B cell (primary cell): ENCODE results near the gene FUBP3. TPM values are rescaled to one million over a fixed set of nuclear protein-coding genes. Genes with fewer than 3 reads are reported as not detected.

Source experiments
- ATAC-seq: fragments of 200-7000 bp; cut with Tn5 transposase; one replicate; pipeline ENCODE4 v1.10.0; 2021; ENCODE audit warnings: low read depth, mild to moderate bottlenecking, moderate number of reproducible peaks, moderate library complexity
- CTCF ChIA-PET: fragments of 350-600 bp; sonication (Branson Sonifier 250); formaldehyde crosslinking; loops from one replicate; lab custom pipeline; 2021; ENCODE audit warnings: antibody characterized with exemption, inconsistent platforms; lab: Charles Lee
- POLR2A ChIA-PET: fragments of 350-600 bp; sonication (Branson Sonifier 250); formaldehyde crosslinking; loops from one replicate; lab custom pipeline; 2021; ENCODE audit warnings: antibody characterized with exemption; lab: Charles Lee
- DNase-seq: peaks from one replicate; pipeline ENCODE4 v3.0.0; 2013
- H2AFZ ChIP-seq: 2 replicates; pipeline ENCODE4 v1.6.1; 2012; ENCODE audit warnings: mild to moderate bottlenecking, low read depth, low read length; ENCODE audit not compliant: insufficient read depth, poor library complexity, severe bottlenecking
- H3K27ac ChIP-seq, 2 donors: 1 replicate in 1 of 2; 2 replicates in 1 of 2; pipeline ENCODE4 v1.5.1; 2012 to 2013; ENCODE audit warnings: low read length in 2 of 2, mild to moderate bottlenecking in 2 of 2, moderate library complexity in 1 of 2
- H3K27me3 ChIP-seq, 4 experiments: fragments of 200-600 bp in 1 of 4; sonication (generic) in 1 of 4; replicated peaks in 1 of 4; 1 replicate in 2 of 4; 2 replicates in 2 of 4; pipeline versions ENCODE4 v1.6.1 to v1.7.0; 2013 to 2016; ENCODE audit warnings: low read length in 3 of 4, mild to moderate bottlenecking in 2 of 4, mixed read lengths in 1 of 4, moderate library complexity in 1 of 4; ENCODE audit not compliant: insufficient read depth in 4 of 4, control insufficient read depth in 3 of 4; ENCODE audit errors: control extremely low read depth in 1 of 4
- H3K36me3 ChIP-seq, 2 experiments: replicated peaks in 1 of 2; 1 replicate in 1 of 2; 2 replicates in 1 of 2; pipeline versions ENCODE4 v1.6.1 to v1.7.1; 2013; ENCODE audit warnings: low read length in 1 of 2; ENCODE audit not compliant: insufficient read depth in 2 of 2, control insufficient read depth in 1 of 2; ENCODE audit errors: control extremely low read depth in 1 of 2, extremely low read depth in 1 of 2
- H3K4me1 ChIP-seq, 2 donors: fragments of 200-600 bp in 1 of 2; sonication (generic) in 1 of 2; 1 replicate in 1 of 2; 2 replicates in 1 of 2; pipeline versions ENCODE4 v1.5.1 to v1.6.1; 2013 to 2017; ENCODE audit warnings: low read length in 2 of 2; ENCODE audit not compliant: control insufficient read depth in 2 of 2, insufficient read depth in 2 of 2
- H3K4me2 ChIP-seq: replicated peaks from 2 replicates; pipeline ENCODE3; 2012; ENCODE audit warnings: mild to moderate bottlenecking, low read depth, low read length; ENCODE audit not compliant: poor library complexity, severe bottlenecking
- H3K4me3 ChIP-seq, 5 experiments: fragments of 200-600 bp in 1 of 5; sonication (generic) in 1 of 5; 1 replicate in 3 of 5; 2 replicates in 2 of 5; pipeline versions ENCODE4 v1.5.1 to v1.7.0; 2011 to 2016; ENCODE audit warnings: low read length in 4 of 5, mild to moderate bottlenecking in 4 of 5, low read depth in 2 of 5, control low read depth in 1 of 5, moderate library complexity in 1 of 5; ENCODE audit not compliant: insufficient read depth in 1 of 5; ENCODE audit errors: control extremely low read depth in 1 of 5, extremely low read depth in 1 of 5
- H3K79me2 ChIP-seq: fragments of 200-600 bp; sonication (generic); one replicate; pipeline ENCODE4 v1.6.0; 2016; ENCODE audit warnings: low read length; ENCODE audit not compliant: control insufficient read depth, insufficient read depth
- H3K9ac ChIP-seq: fragments of 200-600 bp; sonication (generic); 2 replicates; pipeline ENCODE4 v1.6.1; 2017; ENCODE audit warnings: mild to moderate bottlenecking, low read length, moderate library complexity
- H3K9me3 ChIP-seq, 3 donors: one replicate each; pipeline versions ENCODE4 v1.6.1 to v1.7.1; 2013; ENCODE audit warnings: low read length in 2 of 3; ENCODE audit not compliant: control insufficient read depth in 2 of 3, insufficient read depth in 1 of 3; ENCODE audit errors: control extremely low read depth in 1 of 3
- H4K20me1 ChIP-seq: 2 replicates; pipeline ENCODE4 v1.6.0; 2012; ENCODE audit warnings: mild to moderate bottlenecking, low read length; ENCODE audit not compliant: insufficient read depth, control insufficient read depth, poor library complexity, severe bottlenecking
- H3K27ac Mint-ChIP-seq: one replicate; pipeline ENCODE4 v1.8.0; 2021; ENCODE audit warnings: mixed read lengths
- H3K27me3 Mint-ChIP-seq: one replicate; pipeline ENCODE4 v1.8.0; 2021; ENCODE audit warnings: mixed read lengths
- H3K4me1 Mint-ChIP-seq: one replicate; pipeline ENCODE4 v1.8.0; 2021; ENCODE audit warnings: mixed read lengths
- H3K4me3 Mint-ChIP-seq: one replicate; pipeline ENCODE4 v1.8.0; 2021; ENCODE audit warnings: mixed read lengths
- H3K9me3 Mint-ChIP-seq: one replicate; pipeline ENCODE4 v1.8.0; 2022; ENCODE audit warnings: mixed read lengths; ENCODE audit not compliant: insufficient read depth
- EZH2 ChIP-seq: IDR thresholded peaks from 2 replicates; pipeline ENCODE4 v1.6.1; 2012; ENCODE audit warnings: borderline replicate concordance, low read depth, mild to moderate bottlenecking, moderate library complexity, low read length; ENCODE audit not compliant: insufficient read depth, poor library complexity, severe bottlenecking
- WGBS: methylation state at CpG from one replicate; pipeline ENCODE4 v1.1.5; 2013; ENCODE audit warnings: missing lambda C conversion rate; ENCODE audit not compliant: insufficient coverage; 5-methylcytosine and 5-hydroxymethylcytosine counted together
- intact Hi-C: fragments of 100-400 bp; cut with micrococcal nuclease; formaldehyde crosslinking; loops from one replicate; pipeline ENCODE4 v1.10.0; 2022
- polyA plus RNA-seq: library from polyadenylated mRNA; depleted of rRNA; stranded (reverse); fragments of >200 nt; gene quantifications from 2 replicates; pipeline ENCODE4 v1.2.3, GENCODE V29; 2012
- total RNA-seq, 2 donors: library from RNA; stranded (reverse); fragments of 120-200 nt in 1 of 2; gene quantifications; 1 replicate in 1 of 2; 2 replicates in 1 of 2; pipeline versions ENCODE4 v1.2.3 to v1.2.4, GENCODE V29; 2013 to 2022
- TF ChIP-seq, protein P1 (sequence below): fragments of 200-600 bp; IDR thresholded peaks from one replicate; pipeline ENCODE4 v1.8.0; 2022; ENCODE audit warnings: antibody characterized with exemption, mild to moderate bottlenecking

Gene FUBP3
- total and polyA plus RNA-seq, 2 donors (not counting 1 experiment from before 2014, with no cell fraction given) = 45.7 to 79.4 TPM

DNA sequence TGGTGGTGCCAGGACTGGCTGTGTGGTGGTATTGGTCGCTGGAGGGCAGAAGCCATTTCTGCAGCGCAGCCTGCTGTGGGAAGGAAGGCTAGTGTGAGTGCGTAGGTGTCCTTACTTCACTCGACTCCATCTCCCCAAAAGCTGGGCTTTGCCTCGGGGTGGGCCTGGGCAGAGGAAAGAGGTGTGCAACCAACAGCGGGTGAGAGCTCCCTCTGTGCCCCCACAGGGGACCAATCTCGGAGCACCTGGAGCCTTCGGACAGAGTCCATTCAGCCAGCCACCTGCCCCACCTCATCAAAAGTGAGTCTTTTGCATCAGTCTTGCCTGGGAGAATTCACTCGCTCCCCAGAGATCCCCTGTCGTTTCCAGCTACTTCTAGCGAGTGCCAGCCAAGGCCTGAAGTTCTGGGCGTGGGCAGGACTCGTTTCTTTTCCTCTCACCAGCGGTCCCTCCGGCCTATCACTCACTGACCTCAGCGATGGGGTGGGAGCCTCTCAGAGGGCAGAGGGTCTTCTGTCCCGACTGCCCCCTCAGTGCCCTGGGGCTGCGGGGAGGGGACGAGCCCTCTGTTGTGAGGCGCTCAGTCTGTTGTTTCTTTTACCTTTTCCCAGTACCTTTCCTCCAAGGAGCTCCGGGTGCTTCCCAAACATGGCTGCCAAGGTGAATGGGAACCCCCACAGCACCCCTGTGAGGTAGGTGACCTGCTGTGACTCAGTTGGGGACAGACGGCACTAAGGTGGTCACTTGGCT is 52.1 kb downstream of the FUBP3 start:
- CTCF ChIA-PET = no interaction called here
- no peak for ATAC-seq
- no peak overlapping the region for H3K4me3 ChIP-seq
- no peak overlapping the region for H3K9ac ChIP-seq
- H3K79me2 ChIP-seq = no peaks in the 10 kb centered on the region
- H2AFZ ChIP-seq = no peak overlapping the region
- H3K27ac ChIP-seq = no peak overlapping the region
- POLR2A ChIA-PET = no interaction called here
- H3K4me2 ChIP-seq = no peak overlapping the region
- no peaks in the 10 kb centered on the region for H3K4me1 ChIP-seq
- Mint-ChIP-seq H3K27me3 (no peaks in the 10 kb centered on the region), H3K27ac (no peak overlapping the region), H3K4me1 (no peaks in the 10 kb centered on the region), H3K4me3 (no peak overlapping the region), H3K9me3 (no peaks in the 10 kb centered on the region)
- WGBS = 98% methylated on average over 18 of the region's 22 CpGs
- H4K20me1 ChIP-seq = no peaks in the 10 kb centered on the region
- no peaks in the 10 kb centered on the region for H3K27me3 ChIP-seq
- H3K9me3 ChIP-seq = no peaks in the 10 kb centered on the region
- no peak for DNase-seq
- peaks cover 2 to 73% of the 10 kb centered on the region in 2 experiments for H3K36me3 ChIP-seq
- intact Hi-C loops = no loop called here
- TF ChIP-seq, protein P1, sequence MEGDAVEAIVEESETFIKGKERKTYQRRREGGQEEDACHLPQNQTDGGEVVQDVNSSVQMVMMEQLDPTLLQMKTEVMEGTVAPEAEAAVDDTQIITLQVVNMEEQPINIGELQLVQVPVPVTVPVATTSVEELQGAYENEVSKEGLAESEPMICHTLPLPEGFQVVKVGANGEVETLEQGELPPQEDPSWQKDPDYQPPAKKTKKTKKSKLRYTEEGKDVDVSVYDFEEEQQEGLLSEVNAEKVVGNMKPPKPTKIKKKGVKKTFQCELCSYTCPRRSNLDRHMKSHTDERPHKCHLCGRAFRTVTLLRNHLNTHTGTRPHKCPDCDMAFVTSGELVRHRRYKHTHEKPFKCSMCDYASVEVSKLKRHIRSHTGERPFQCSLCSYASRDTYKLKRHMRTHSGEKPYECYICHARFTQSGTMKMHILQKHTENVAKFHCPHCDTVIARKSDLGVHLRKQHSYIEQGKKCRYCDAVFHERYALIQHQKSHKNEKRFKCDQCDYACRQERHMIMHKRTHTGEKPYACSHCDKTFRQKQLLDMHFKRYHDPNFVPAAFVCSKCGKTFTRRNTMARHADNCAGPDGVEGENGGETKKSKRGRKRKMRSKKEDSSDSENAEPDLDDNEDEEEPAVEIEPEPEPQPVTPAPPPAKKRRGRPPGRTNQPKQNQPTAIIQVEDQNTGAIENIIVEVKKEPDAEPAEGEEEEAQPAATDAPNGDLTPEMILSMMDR = no peak
- no peak for TF ChIP-seq EZH2

DNA sequence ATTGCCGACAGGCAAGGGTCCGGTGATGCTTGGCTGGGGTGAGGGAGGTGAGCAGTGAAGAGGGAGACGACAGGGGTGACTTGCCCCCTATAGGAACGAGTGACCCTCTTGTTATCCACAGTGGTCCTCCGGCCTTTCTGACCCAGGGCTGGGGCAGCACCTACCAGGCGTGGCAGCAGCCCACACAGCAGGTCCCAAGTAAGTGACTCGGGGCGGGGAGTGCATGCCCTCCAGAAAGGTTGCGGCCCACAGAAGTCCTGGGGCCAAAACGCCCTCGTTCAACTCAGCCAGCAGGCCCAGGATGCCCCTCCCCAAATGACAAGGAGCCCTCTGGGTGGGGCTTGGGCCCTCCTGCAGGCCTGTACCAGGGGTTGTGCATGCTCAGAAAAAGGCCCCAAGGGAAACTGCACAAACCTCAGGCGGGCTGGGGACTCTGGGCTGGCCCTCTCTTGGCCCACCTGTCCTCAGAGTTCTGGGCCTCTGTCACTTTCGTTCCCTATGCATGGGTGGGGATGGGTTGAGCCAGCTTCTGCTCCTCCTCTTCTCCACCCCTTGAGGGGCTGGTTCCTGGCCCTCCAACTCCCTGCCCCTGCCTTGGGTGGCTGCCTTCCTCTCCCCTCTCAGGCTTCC is 52.8 kb downstream of the FUBP3 start:
- Histone ChIP-seq H2AFZ (no peak overlapping the region), H3K4me1 (no peaks in the 10 kb centered on the region)

More for the DNA sequence above, 52.8 kb downstream of the FUBP3 start:
- H3K4me2 ChIP-seq = no peak overlapping the region
- POLR2A ChIA-PET = no interaction called here
- H3K4me3 ChIP-seq = no peak overlapping the region
- H3K27ac ChIP-seq = no peak overlapping the region
- Mint-ChIP-seq H3K27me3 (no peaks in the 10 kb centered on the region), H3K9me3 (no peaks in the 10 kb centered on the region), H3K27ac (no peak overlapping the region), H3K4me3 (no peak overlapping the region), H3K4me1 (no peaks in the 10 kb centered on the region)
- DNase-seq (no peak), ATAC-seq (no peak)
- no peak for TF ChIP-seq EZH2
- TF ChIP-seq, protein P1 = no peak
- H3K9me3 ChIP-seq = no peaks in the 10 kb centered on the region
- no peaks in the 10 kb centered on the region for H3K79me2 ChIP-seq
- no peaks in the 10 kb centered on the region for H3K27me3 ChIP-seq
- no peak overlapping the region for H3K9ac ChIP-seq
- no peaks in the 10 kb centered on the region for H4K20me1 ChIP-seq
- H3K36me3 ChIP-seq = peaks cover 0 to 72% of the 10 kb centered on the region in 2 experiments
- over 99% methylated on average over 12 of the region's 13 CpGs for WGBS
- intact Hi-C loops = no loop called here
- CTCF ChIA-PET = no interaction called here
